ENCODE data around the gene HSPA8.
"Not testable (repeated sequence)": the region's sequence is repeated elsewhere in the genome, so short reads cannot be mapped to it uniquely, and the experiment has no call there.

HSPA8 gene

GRCh38 chr11:123072332-123072761 is 10.4 kb upstream of the HSPA8 start:
- no peak for DNase-seq (ENCODE audit: low read depth in 2 of 2)

GRCh38 chr11:123069908-123070821 is 8.2 kb upstream of the HSPA8 start:
- no peak for DNase-seq (ENCODE audit: low read depth in 2 of 2)

- DNase-seq (ENCODE audit: low read depth in 2 of 2) = no peak
These were observed 3.7 kb upstream of the HSPA8 start for GRCh38 chr11:123065621-123066020.

- no peak for DNase-seq (ENCODE audit: low read depth in 2 of 2)
These were observed 2.1 kb upstream of the HSPA8 start for GRCh38 chr11:123063826-123064657.

- DNase-seq (ENCODE audit: low read depth in 2 of 2) = no peak
These were observed 1.2 kb upstream of the HSPA8 start for GRCh38 chr11:123062892-123063825.

GRCh38 chr11:123062158-123062891 is 389 bp upstream of the HSPA8 start:
- peak; percentile 99 to 100 for DNase-seq (ENCODE audit: low read depth in 2 of 2)

- no peak for DNase-seq (ENCODE audit: low read depth in 2 of 2)
These were observed 1.5 kb downstream of the HSPA8 start for GRCh38 chr11:123060277-123061000.

- not testable (repeated sequence) for DNase-seq (ENCODE audit: low read depth in 2 of 2)
These were observed 2.7 kb downstream of the HSPA8 start for GRCh38 chr11:123059041-123059920.

GRCh38 chr11:123057661-123058305 is 4.2 kb downstream of the HSPA8 start:
- no peak for DNase-seq (ENCODE audit: low read depth in 2 of 2)

- no peak for DNase-seq (ENCODE audit: low read depth in 2 of 2)
These were observed 5.0 kb downstream of the HSPA8 start for GRCh38 chr11:123056835-123057491.

GRCh38 chr11:123055191-123055901 is 6.6 kb downstream of the HSPA8 start:
- no peak for DNase-seq (ENCODE audit: low read depth in 2 of 2)

- no peak for DNase-seq (ENCODE audit: low read depth in 2 of 2)
These were observed 7.5 kb downstream of the HSPA8 start for GRCh38 chr11:123054301-123055065.

GRCh38 chr11:123052901-123053721 is 8.8 kb downstream of the HSPA8 start:
- DNase-seq (ENCODE audit: low read depth in 2 of 2) = no peak

GRCh38 chr11:123051634-123052033 is 10.3 kb downstream of the HSPA8 start:
- no peak for DNase-seq (ENCODE audit: low read depth in 2 of 2)

GRCh38 chr11:123051146-123051545 is 10.8 kb downstream of the HSPA8 start:
- no peak for DNase-seq (ENCODE audit: low read depth in 2 of 2)

GRCh38 chr11:123047947-123048293 is 14.0 kb downstream of the HSPA8 start:
- DNase-seq (ENCODE audit: low read depth in 2 of 2) = no peak

Measured in stimulated activated CD4-positive, alpha-beta T cell treated with anti-CD3 and anti-CD28 coated beads, Interleukin-1b, Interleukin-23, amount 100 ng/mL, for 4 hours (primary cell).